Ecto neural progenitor cell (in vitro differentiated cells): ENCODE data around the gene PROC.

Experiments
- DNase-seq: peaks from one replicate; pipeline ENCODE4 v3.0.0-alpha.2; 2018; ENCODE audit warnings: low spot score

PROC gene

GRCh38 chr2:127456960-127457359 lies 38.7 kb downstream of the PROC start:
- no peak for DNase-seq

- DNase-seq: no peak
Measured at GRCh38 chr2:127462461-127462860, 44.2 kb downstream of the PROC start.

GRCh38 chr2:127463155-127463991 lies 45.1 kb downstream of the PROC start:
- DNase-seq: peak; percentile 83

- no peak for DNase-seq
Measured at GRCh38 chr2:127464470-127465257, 46.4 kb downstream of the PROC start.

- DNase-seq: no peak
Measured at GRCh38 chr2:127465258-127465657, 47.0 kb downstream of the PROC start.

GRCh38 chr2:127469051-127469450 lies 50.8 kb downstream of the PROC start:
- DNase-seq: no peak

GRCh38 chr2:127469974-127470373 lies 51.7 kb downstream of the PROC start:
- no peak for DNase-seq

GRCh38 chr2:127471286-127471988 lies 53.2 kb downstream of the PROC start:
- DNase-seq: no peak

GRCh38 chr2:127472268-127472667 lies 54.0 kb downstream of the PROC start:
- no peak for DNase-seq

- no peak for DNase-seq
Measured at GRCh38 chr2:127475788-127476187, 57.6 kb downstream of the PROC start.
